ENCODE measurements around the gene CBX4. TPM values are rescaled to one million over a fixed set of nuclear protein-coding genes. Genes with fewer than 3 reads are reported as not detected.

The CBX4 gene
- total RNA-seq (2014; rRNA removed; shearing (Covaris generic)): 52.1 and 53.3 TPM in 2 replicates

GRCh38 chr17:79839356-79840268 lies at the start of gene CBX4:
TSS of gene CBX4 (minus strand) at chr17:79839440. CDS start at chr17:79839251, 189 bp downstream.
- Histone ChIP-seq H3K4me3 (peak within 1 kb of the TSS; percentile 55), H3K4me1 (replicated peaks) (peaks cover 57% of the 10 kb centered on the region), H3K27me3 (replicated peaks) (peaks cover 43% of the 10 kb centered on the region), H3K9me3 (replicated peaks) (peaks cover 31% of the 10 kb centered on the region), H3K27ac (peak within 1 kb of the TSS; percentile 93), H3K36me3 (peaks cover 44% of the 10 kb centered on the region)
- DNase-seq (ENCODE audit: low read depth in 1 of 2, low spot score in 2 of 2): peak; percentile 97 to 98

GRCh38 chr17:79888009-79888540 lies 48.8 kb upstream of the CBX4 start:
- no peaks in the 10 kb centered on the region for H3K4me1 ChIP-seq (replicated peaks)
- H3K4me3 ChIP-seq: no peak overlapping the region
- no peak overlapping the region for H3K27ac ChIP-seq
- peaks cover 28% of the 10 kb centered on the region for H3K27me3 ChIP-seq (replicated peaks)
- H3K36me3 ChIP-seq: no peaks in the 10 kb centered on the region
- no peaks in the 10 kb centered on the region for H3K9me3 ChIP-seq (replicated peaks)
- DNase-seq (ENCODE audit: low read depth in 1 of 2, low spot score in 2 of 2): no peak

GRCh38 chr17:79887451-79887991 lies 48.3 kb upstream of the CBX4 start:
- peaks cover 28% of the 10 kb centered on the region for H3K27me3 ChIP-seq (replicated peaks)
- H3K9me3 ChIP-seq (replicated peaks): no peaks in the 10 kb centered on the region
- no peaks in the 10 kb centered on the region for H3K4me1 ChIP-seq (replicated peaks)
- DNase-seq (ENCODE audit: low read depth in 1 of 2, low spot score in 2 of 2): no peak
- no peak overlapping the region for H3K27ac ChIP-seq
- H3K4me3 ChIP-seq: no peak overlapping the region
- no peaks in the 10 kb centered on the region for H3K36me3 ChIP-seq

- Histone ChIP-seq H3K36me3 (no peaks in the 10 kb centered on the region), H3K4me3 (no peak overlapping the region), H3K27ac (no peak overlapping the region), H3K27me3 (replicated peaks) (peaks cover 10% of the 10 kb centered on the region), H3K9me3 (replicated peaks) (no peaks in the 10 kb centered on the region), H3K4me1 (replicated peaks) (no peaks in the 10 kb centered on the region)
- no peak for DNase-seq (ENCODE audit: low read depth in 1 of 2, low spot score in 2 of 2)
Observed at GRCh38 chr17:79883202-79883601, 44.0 kb upstream of the CBX4 start.

GRCh38 chr17:79878329-79878947 lies 39.2 kb upstream of the CBX4 start:
- no peak for DNase-seq (ENCODE audit: low read depth in 1 of 2, low spot score in 2 of 2)
- Histone ChIP-seq H3K9me3 (replicated peaks) (no peaks in the 10 kb centered on the region), H3K27ac (no peak overlapping the region), H3K4me3 (no peak overlapping the region), H3K36me3 (no peaks in the 10 kb centered on the region), H3K27me3 (replicated peaks) (peaks cover 5% of the 10 kb centered on the region), H3K4me1 (replicated peaks) (no peaks in the 10 kb centered on the region)

GRCh38 chr17:79877041-79877440 lies 37.8 kb upstream of the CBX4 start:
- peaks cover 5% of the 10 kb centered on the region for H3K27me3 ChIP-seq (replicated peaks)
- DNase-seq (ENCODE audit: low read depth in 1 of 2, low spot score in 2 of 2): no peak
- H3K9me3 ChIP-seq (replicated peaks): no peaks in the 10 kb centered on the region
- no peak overlapping the region for H3K4me3 ChIP-seq
- H3K36me3 ChIP-seq: no peaks in the 10 kb centered on the region
- H3K27ac ChIP-seq: no peak overlapping the region
- H3K4me1 ChIP-seq (replicated peaks): no peaks in the 10 kb centered on the region

GRCh38 chr17:79875511-79875910 lies 36.3 kb upstream of the CBX4 start:
- H3K4me3 ChIP-seq: no peak overlapping the region
- H3K27me3 ChIP-seq (replicated peaks): no peaks in the 10 kb centered on the region; the same call in 1 of the 2 replicates
- H3K36me3 ChIP-seq: no peaks in the 10 kb centered on the region
- DNase-seq (ENCODE audit: low read depth in 1 of 2, low spot score in 2 of 2): no peak
- H3K27ac ChIP-seq: no peak overlapping the region
- peaks cover 5% of the 10 kb centered on the region; the same call in 1 of the 2 replicates for H3K4me1 ChIP-seq (replicated peaks)
- H3K9me3 ChIP-seq (replicated peaks): no peaks in the 10 kb centered on the region

- peak in 1 of 2 experiments; percentile 42 for DNase-seq (ENCODE audit: low read depth in 1 of 2, low spot score in 2 of 2)
- H3K27me3 ChIP-seq (replicated peaks): no peaks in the 10 kb centered on the region; the same call in 1 of the 2 replicates
- H3K36me3 ChIP-seq: no peaks in the 10 kb centered on the region
- H3K27ac ChIP-seq: no peak overlapping the region
- peaks cover 10% of the 10 kb centered on the region for H3K4me1 ChIP-seq (replicated peaks)
- no peak overlapping the region for H3K4me3 ChIP-seq
- H3K9me3 ChIP-seq (replicated peaks): no peaks in the 10 kb centered on the region
Observed at GRCh38 chr17:79874329-79874981, 35.2 kb upstream of the CBX4 start.

- no peak overlapping the region for H3K4me3 ChIP-seq
- no peak for DNase-seq (ENCODE audit: low read depth in 1 of 2, low spot score in 2 of 2)
- no peaks in the 10 kb centered on the region; the same call in 1 of the 2 replicates for H3K27me3 ChIP-seq (replicated peaks)
- H3K36me3 ChIP-seq: no peaks in the 10 kb centered on the region
- no peak overlapping the region for H3K27ac ChIP-seq
- peaks cover 16% of the 10 kb centered on the region for H3K4me1 ChIP-seq (replicated peaks)
- no peaks in the 10 kb centered on the region for H3K9me3 ChIP-seq (replicated peaks)
Observed at GRCh38 chr17:79873583-79873982, 34.3 kb upstream of the CBX4 start.

- Histone ChIP-seq H3K36me3 (no peaks in the 10 kb centered on the region), H3K27ac (no peak overlapping the region), H3K27me3 (replicated peaks) (no peaks in the 10 kb centered on the region; the same call in 1 of the 2 replicates), H3K9me3 (replicated peaks) (no peaks in the 10 kb centered on the region), H3K4me3 (no peak overlapping the region), H3K4me1 (replicated peaks) (peaks cover 16% of the 10 kb centered on the region)
- no peak for DNase-seq (ENCODE audit: low read depth in 1 of 2, low spot score in 2 of 2)
Observed at GRCh38 chr17:79872762-79873161, 33.5 kb upstream of the CBX4 start.

- Histone ChIP-seq H3K9me3 (replicated peaks) (no peaks in the 10 kb centered on the region), H3K4me1 (replicated peaks) (peaks cover 30% of the 10 kb centered on the region), H3K4me3 (no peak overlapping the region), H3K27me3 (replicated peaks) (no peaks in the 10 kb centered on the region; the same call in 1 of the 2 replicates), H3K36me3 (no peaks in the 10 kb centered on the region), H3K27ac (no peak overlapping the region)
- no peak for DNase-seq (ENCODE audit: low read depth in 1 of 2, low spot score in 2 of 2)
Observed at GRCh38 chr17:79871131-79871530, 31.9 kb upstream of the CBX4 start.

GRCh38 chr17:79870540-79870939 lies 31.3 kb upstream of the CBX4 start:
- no peak overlapping the region for H3K27ac ChIP-seq
- H3K36me3 ChIP-seq: no peaks in the 10 kb centered on the region
- H3K27me3 ChIP-seq (replicated peaks): no peaks in the 10 kb centered on the region; the same call in 1 of the 2 replicates
- peaks cover 36% of the 10 kb centered on the region for H3K4me1 ChIP-seq (replicated peaks)
- no peak overlapping the region for H3K4me3 ChIP-seq
- DNase-seq (ENCODE audit: low read depth in 1 of 2, low spot score in 2 of 2): no peak
- no peaks in the 10 kb centered on the region for H3K9me3 ChIP-seq (replicated peaks)

- H3K27me3 ChIP-seq (replicated peaks): no peaks in the 10 kb centered on the region
- H3K9me3 ChIP-seq (replicated peaks): no peaks in the 10 kb centered on the region
- peak overlapping the region; percentile 60 for H3K27ac ChIP-seq
- DNase-seq (ENCODE audit: low read depth in 1 of 2, low spot score in 2 of 2): peak in 1 of 2 experiments; percentile 84
- no peaks in the 10 kb centered on the region for H3K36me3 ChIP-seq
- peaks cover 48% of the 10 kb centered on the region for H3K4me1 ChIP-seq (replicated peaks)
- no peak overlapping the region for H3K4me3 ChIP-seq
Observed at GRCh38 chr17:79866791-79867518, 27.7 kb upstream of the CBX4 start.
